ENCODE measurements around the gene MDFIC2.

DNA sequence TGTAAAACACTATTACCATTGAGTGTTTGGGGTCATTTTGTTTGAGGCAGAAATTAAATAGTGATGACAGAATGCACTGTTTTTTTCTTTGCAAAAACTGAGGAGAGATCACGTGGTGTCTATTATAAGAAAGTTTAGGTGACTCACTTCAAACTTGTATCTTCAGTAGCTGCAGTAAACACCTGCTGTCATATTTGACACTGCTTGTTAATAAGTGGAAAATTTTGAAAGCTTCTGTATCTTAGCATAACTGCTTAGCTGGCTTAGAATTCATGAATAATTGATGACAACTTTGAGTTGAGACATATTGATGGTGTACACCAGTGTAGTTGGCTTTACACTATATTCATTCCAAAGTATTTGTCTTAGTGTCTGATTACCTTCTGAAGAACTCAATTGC, 29.7 kb upstream of the MDFIC2 start:
- TF ChIP-seq ZNF274 (IDR thresholded peaks at IDR 0.05; ENCODE audit: low read depth, low read length) (no peak), YY1 (IDR thresholded peaks at IDR 0.05; ENCODE audit: insufficient read depth, insufficient read length) (no peak)
